ENCODE data around the gene MRPL51.
A peak's percentile ranks its signal among the peaks of the same experiment; 100 is the strongest.

Gene MRPL51

GRCh38 chr12:6461401-6462233 is 31.4 kb downstream of the MRPL51 start:
- DNase-seq (ENCODE audit: low read depth in 2 of 2) = peak; percentile 60 to 65

GRCh38 chr12:6460751-6461371 is 32.2 kb downstream of the MRPL51 start:
- DNase-seq (ENCODE audit: low read depth in 2 of 2) = no peak

- no peak for DNase-seq (ENCODE audit: low read depth in 2 of 2)
Measured at GRCh38 chr12:6459004-6459337, 34.1 kb downstream of the MRPL51 start.

GRCh38 chr12:6458281-6459003 is 34.6 kb downstream of the MRPL51 start:
- no peak for DNase-seq (ENCODE audit: low read depth in 2 of 2)

GRCh38 chr12:6457220-6457945 is 35.7 kb downstream of the MRPL51 start:
- DNase-seq (ENCODE audit: low read depth in 2 of 2) = no peak

- DNase-seq (ENCODE audit: low read depth in 2 of 2) = no peak
Measured at GRCh38 chr12:6452944-6453630, 40.0 kb downstream of the MRPL51 start.

GRCh38 chr12:6452245-6452943 is 40.7 kb downstream of the MRPL51 start:
- DNase-seq (ENCODE audit: low read depth in 2 of 2) = no peak

- peak in 1 of 2 donors; percentile 45 for DNase-seq (ENCODE audit: low read depth in 2 of 2)
Measured at GRCh38 chr12:6451348-6452244, 41.5 kb downstream of the MRPL51 start, which contains the start of gene TAPBPL. Gene TAPBPL, plus strand, starts transcription at chr12:6452042. Its CDS starts 207 bp downstream, at chr12:6452249.

GRCh38 chr12:6450869-6451347 is 42.2 kb downstream of the MRPL51 start:
- DNase-seq (ENCODE audit: low read depth in 2 of 2) = no peak

GRCh38 chr12:6450091-6450868 is 42.8 kb downstream of the MRPL51 start:
- no peak for DNase-seq (ENCODE audit: low read depth in 2 of 2)

GRCh38 chr12:6444704-6445688 is 48.1 kb downstream of the MRPL51 start, which contains the start of gene CD27:
Gene CD27, plus strand, starts transcription at chr12:6444955. Its CDS starts 141 bp downstream, at chr12:6445096.
- DNase-seq (ENCODE audit: low read depth in 2 of 2) = no peak

- no peak for DNase-seq (ENCODE audit: low read depth in 2 of 2)
Measured at GRCh38 chr12:6444031-6444430, 49.0 kb downstream of the MRPL51 start.

- no peak for DNase-seq (ENCODE audit: low read depth in 2 of 2)
Measured at GRCh38 chr12:6443361-6443983, 49.6 kb downstream of the MRPL51 start.

GRCh38 chr12:6442836-6443235 is 50.2 kb downstream of the MRPL51 start:
- DNase-seq (ENCODE audit: low read depth in 2 of 2) = no peak

All from stimulated activated CD8-positive, alpha-beta memory T cell treated with anti-CD3 and anti-CD28 coated beads, Interleukin-7, amount 100 ng/mL, for 1 hour (primary cell).